SU-DHL-6 (cell line): ENCODE data around the gene KATNB1.

ENCODE experiments used
- CTCF ChIP-seq: fragments of 200-600 bp; sonication (generic); IDR thresholded peaks from one replicate; pipeline ENCODE4 v1.5.1; 2017; ENCODE audit warnings: antibody characterized with exemption, mild to moderate bottlenecking, low read length, moderate library complexity; ENCODE audit not compliant: insufficient read depth, poor library complexity, severe bottlenecking
- EZH2phosphoT487 ChIP-seq: fragments of 200-600 bp; sonication (generic), shearing (Covaris generic); conservative IDR thresholded peaks from 2 replicates; pipeline ENCODE4 v1.6.1; 2018; ENCODE audit warnings: mild to moderate bottlenecking, antibody characterized with exemption, low read length, moderate library complexity, mixed read lengths

GRCh38 chr16:57763285-57764005 is 27.9 kb downstream of the KATNB1 start:
- TF ChIP-seq CTCF: no peak
- no peak for TF ChIP-seq EZH2phosphoT487
